HG02678 (cell line): ENCODE measurements around the gene PSMD11.
A peak's percentile ranks its signal among the peaks of the same experiment; 100 is the strongest.

Experiments
- ATAC-seq: cut with Tn5 transposase; IDR thresholded peaks from one replicate; pipeline ENCODE4 v1.9.1; 2021; ENCODE audit warnings: mild to moderate bottlenecking, moderate library complexity; ENCODE audit not compliant: unreplicated experiment

PSMD11 gene

DNA sequence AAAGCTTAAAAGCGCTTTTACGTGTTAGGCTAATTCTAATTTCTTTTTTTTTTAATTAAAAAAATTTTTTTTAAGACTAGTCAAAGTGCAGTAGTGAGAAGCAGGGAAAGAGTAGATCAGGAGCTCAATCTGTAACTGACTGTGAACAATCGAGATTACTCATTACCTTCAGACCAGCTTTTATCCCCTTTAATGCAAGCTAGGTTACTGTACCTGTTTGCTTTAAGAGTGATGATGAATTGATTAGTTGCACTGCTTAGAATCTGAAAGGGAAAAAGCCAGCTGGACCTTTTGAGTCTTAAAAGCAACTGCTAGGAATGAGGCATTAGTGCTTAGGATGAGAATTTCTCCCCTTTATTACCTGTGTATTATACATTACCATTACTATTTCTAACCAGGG, 19.0 kb downstream of the PSMD11 start:
- no peak for ATAC-seq

DNA sequence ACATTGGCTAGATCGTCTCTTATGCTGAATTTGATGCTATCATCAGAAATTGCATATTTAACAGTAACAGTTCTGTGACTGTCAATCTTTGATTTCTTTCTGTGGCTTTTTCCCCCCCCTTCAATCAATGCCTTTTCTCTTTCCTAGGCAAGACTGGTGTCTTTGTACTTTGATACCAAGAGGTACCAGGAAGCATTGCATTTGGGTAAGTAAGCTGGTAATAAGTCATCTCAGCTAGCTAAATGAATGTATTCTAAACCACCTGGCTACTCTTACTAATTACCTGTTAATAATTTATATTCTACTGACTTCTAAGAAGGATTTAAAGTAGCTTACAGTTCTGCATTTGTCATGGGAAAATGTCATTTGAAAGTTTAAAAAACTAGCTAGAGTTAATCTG, 20.1 kb downstream of the PSMD11 start:
- ATAC-seq: no peak

DNA sequence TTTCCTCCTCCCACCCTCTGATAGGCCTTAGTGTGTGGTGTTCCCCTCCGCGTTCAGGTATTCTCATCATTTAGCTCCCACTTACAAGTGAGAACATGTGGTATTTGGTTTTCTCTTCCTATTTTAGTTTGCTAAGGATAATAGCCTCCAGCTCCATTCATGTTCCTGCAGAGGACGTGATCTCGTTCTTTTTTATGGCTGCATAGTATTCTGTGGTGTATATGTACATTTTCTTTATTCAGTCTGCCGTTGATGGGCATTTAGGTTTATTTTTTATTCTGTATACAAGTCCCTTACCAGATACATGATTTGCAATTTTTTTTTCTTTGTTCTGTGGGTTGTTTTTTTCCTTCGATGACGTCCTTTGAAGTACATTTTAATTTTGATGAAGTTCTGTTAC, 23.6 kb downstream of the PSMD11 start:
- no peak for ATAC-seq

DNA sequence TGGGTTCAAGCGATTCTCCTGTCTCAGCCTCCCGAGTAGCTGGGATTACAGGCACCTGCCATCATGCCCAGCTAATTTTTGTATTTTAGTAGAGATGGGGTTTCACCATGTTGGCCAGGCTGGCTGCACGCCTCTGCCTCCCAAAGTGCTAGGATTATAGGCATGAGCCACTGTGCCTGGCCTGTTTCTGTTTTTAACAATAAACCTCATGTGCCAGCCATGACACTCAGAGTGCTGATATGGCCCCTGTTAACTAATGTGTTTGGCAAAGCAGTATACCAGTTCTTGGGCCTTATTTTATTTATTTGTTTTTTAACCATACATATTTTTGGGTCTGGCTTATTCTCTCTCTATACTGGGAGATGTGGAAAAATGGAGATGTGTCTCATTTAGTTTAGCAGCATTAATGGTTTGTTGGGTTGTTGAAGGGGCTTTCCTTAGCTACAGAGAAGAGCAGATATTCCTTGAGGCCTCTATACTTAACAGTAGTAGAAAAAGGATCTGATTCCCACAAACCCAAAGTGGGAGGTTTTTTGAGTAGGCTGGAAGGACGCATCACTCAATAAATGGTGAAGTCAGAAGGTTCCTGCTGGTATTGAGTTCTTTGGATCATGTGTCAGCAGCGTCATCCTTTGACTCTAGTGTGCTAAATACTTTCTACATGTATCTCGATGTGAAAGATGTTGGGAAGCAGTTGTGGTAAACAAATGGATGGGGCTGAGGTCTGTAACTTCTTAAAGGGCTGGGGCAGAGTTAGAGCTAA, 26.3 kb downstream of the PSMD11 start:
- ATAC-seq: no peak

DNA sequence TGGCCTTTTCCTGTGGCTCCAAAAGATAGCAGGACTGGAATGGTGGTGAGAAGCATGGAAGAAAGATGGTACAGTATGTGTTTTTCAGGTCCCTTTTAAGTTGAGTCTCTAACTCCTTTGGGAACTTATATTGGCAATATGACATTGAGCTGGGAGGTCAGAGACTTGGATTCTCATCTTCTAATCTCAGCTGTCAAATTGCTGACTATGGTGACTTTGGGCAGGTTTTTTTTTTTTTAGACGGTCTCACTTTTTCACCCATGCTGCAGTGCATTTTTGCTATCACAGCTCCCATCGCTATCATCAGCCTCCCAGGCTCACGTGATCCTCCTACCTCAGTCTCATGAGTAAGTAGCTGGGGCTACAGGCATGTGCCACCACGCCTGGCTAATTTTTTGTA, 27.3 kb downstream of the PSMD11 start:
- ATAC-seq: no peak

DNA sequence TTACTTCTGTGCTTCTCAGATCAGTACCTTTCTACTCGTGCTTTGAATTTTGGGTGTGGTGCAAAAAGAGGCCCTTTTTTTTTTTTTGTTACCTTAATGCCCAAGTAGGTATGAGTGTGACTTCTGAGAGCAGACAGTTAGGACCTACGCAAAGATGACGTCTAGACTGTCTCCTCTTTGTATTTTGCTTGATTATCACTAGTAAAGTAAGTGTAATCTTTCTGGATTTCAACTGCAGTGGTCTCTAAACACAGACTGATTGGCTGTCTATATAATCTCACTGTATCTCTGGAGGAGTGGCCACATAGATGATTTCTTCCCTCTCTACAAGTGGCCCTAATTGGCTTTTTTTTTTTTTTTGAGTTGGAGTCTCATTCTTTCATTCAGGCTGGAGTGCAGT, 30.9 kb downstream of the PSMD11 start:
- no peak for ATAC-seq

DNA sequence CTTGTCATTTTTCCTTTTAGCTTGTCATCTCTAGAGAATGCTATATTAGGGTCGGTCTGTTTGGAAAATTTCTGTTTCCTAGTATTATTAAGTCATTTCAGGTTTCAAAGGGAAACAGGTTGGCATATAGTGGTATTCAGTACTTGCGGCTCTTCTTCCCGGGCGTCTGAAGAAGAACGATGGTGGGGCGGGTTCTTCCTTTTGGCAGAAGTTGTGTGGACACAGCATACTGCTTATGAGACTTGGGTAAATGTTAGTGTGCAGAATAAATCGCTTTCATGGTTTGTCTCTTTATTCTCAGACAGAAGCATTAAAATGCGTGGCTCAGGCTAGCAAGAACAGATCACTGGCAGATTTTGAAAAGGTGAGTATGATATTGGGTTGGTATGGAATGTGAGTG, 32.9 kb downstream of the PSMD11 start:
- no peak for ATAC-seq

DNA sequence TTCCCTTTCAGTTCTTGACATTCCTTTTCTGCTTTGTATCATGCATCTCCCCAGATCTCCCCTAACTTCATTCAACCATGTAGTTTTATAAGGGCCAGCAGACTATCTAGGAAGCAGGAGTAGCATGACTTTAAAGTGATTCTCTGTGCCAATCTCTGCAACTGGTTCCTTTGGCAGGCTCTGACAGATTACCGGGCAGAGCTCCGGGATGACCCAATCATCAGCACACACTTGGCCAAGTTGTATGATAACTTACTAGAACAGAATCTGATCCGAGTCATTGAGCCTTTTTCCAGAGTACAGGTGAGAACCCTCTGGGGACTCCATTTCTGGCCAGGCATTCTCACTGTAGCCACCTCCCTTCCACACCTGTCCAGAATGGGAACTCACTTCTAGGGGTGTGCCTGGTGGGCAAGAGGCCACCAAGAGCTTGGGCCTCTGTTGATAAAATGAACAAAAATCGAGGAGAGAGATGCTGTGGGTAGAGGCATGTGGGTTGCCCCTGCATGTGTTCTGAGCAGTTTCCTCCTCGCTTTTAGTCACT, 34.8 kb downstream of the PSMD11 start:
- no peak for ATAC-seq

DNA sequence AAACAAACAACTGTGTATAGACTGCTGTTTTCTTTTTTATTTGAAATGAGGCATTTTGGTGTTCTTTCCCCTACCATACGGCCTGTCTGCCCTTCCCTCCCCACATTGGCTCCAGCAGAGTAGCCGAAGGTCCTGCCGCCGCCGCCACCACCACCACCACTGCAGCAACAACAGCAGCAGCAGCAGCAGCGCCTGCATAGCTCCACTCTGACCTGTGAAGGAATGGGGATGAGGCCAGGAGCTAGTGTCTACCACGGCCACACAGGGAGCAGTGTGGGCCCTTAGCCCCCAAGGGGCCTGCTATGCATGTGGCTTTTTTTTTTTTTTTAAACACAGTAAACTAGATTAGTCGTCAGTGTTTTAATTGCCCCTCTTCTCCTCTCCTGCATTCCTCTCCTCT, 36.9 kb downstream of the PSMD11 start:
- ATAC-seq: no peak

DNA sequence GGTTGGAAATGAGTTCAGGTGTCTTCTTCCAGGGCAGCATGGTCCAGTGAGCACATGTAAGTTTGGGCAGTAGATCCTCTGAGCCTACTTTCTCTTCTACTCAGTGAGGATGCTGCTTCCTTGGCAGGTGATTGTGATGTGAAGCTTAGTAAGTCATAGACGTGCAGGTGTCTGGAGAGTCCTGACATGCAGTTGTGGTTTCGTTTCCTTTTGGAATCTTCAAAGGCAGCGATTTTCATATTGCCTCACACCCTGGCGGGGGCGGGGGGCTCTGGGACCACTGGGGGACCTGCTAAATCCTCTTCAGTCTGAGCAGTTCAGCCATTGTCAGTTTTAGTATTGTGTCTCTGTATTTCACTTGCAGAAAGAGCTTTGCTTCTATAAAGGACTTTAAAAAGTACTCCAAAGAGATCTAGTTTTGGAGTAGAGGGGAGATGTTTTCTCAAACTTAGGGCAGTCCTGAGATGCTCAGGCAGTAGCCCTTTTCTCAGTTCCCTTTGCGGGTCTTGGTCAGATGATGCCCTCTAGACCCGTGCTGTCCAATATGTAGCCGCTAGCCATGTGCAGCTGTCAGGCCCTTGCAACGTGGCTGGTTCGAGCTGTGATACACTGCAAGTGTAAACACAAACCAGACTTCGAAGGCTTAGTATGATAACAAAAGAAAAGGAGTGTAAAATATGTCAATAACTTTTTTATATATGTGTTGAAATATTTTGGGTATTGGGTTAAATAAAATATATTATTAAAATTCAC, 38.4 kb downstream of the PSMD11 start:
- no peak for ATAC-seq

DNA sequence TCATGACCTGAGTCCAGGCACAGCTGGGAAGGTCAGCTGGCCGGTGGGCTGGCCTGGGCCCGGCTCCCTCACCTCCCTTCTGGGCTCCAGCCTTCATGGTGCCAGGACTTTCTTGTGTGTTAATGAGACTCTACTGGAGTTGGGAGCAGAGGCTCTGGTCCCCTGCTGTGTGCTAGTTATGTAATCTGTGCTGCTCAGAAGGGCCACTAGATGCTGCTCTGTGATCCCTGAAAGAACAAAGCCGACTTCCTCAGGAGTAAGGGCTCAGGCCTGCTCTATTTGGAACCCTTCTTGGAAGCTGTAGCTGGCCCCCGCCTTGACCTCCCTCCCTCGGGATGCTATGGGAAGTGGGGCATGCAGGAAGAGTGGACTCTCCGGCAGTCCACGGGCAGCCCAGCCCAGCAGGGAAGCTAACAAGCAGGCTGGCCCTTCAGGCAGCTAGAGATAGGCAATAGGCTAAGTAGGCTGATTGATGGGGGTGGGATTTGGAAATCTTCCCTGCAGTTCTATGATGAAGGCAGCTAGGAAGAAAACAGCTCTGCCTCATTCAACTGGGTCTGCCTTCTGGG, 39.2 kb downstream of the PSMD11 start:
- ATAC-seq: no peak

DNA sequence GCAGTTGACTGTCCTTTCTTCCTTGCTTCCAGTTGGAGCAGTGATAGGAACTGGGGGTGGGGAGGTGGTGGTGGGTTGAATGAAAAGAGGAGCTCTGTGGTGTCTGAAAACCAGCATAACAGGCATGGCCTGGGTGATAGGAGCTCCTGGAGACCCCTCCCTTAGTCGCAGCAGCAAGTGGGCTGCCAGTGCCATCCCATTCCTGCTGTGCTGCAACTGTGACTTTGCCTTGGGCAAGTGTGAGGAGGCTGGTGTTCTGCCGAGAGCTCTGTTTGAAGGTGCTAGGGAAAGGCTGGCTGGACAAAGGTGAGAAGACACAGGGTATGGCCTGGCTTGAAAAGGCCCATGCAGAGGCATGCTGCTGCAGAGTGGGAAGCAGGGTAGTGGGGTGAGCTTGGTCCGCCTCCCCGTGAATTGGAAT, 39.7 kb downstream of the PSMD11 start:
- no peak for ATAC-seq

DNA sequence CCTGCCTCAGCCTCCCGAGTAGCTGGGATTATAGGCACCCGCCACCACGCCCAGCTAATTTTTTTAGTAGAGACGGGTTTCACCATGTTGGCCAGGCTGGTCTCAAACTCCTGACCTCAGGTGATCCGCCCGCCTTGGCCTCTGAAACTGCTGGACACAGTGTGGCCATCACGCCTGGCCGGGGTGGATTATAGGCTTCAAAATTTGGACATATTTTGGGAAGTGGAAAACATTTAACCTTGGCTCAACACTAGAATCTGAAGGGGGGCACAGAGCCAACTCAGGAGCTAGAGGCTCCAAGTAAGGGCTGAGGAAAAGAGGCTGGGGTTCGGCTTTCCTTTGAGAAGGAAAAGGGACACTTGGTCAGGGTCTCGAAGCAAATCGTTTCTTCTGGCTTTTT, 40.3 kb downstream of the PSMD11 start:
- ATAC-seq: no peak

DNA sequence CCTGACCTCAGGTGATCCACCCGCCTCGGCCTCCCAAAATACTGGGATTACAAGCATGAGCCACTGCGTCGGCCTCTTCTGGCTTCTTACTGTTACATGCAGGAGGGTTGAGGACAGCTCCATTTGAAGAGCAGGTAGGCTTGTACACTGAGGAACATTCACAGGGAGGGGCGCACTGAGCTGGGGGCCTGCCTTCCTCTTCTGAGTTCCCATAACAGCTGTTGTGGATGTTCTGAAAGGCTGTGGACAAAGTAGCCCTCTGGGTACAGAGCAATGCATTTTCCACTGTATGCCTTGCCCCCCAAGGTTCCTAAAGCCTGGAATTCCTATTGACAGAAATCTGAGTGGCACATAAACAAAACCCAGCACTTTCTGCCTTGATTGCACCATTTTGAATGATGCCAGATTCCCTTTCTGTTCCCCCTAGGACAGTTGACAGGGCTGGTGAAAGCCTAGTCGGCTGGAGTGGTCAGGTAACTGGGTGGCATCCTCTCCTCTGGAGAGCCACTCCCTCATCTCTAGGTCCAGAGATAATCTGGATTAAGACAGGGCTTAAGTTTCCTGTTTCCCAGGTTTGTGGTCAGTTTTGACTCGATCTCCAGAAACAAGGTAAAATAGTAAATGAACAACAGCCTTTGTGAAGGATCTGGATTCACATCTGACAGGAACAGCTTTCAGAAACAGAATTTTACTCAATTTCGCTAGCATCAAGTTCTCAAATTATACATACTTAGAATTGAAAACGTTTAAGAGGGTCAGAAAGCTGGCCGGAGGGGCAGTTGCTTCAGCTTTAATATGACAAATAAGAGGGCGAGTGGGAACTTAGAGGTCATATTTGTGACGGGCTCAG, 41.2 kb downstream of the PSMD11 start:
- ATAC-seq: no peak

DNA sequence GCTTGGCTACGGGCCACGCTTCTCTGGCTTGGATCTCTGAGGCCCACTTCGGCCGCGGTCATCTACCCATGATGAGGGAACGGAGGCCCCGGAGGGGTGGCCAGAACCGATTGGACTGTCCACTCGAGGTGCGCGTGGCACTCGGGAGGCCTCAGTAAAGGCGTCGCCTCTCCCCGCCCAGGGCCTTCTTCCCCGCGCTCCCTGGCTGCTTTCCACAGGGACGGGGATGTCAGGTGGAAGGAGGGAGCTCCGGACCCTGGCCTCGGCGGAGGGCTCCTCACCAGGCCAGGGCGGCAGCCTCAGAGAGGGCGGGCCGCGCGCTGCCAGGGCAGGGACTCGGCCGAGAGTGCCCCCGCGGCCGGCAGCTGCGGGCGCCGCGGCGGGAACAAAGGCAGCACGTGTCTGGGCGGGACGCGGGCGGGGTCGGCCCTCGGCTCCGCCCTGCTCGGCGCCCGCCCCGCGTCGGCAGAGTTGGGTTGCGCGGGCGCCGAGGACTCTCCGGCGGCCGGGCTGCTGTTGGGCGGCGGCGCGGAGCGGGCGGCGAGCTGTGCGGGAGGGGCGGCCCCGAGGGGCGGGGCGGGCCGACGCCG, 41.9 kb downstream of the PSMD11 start:
- peak; percentile 54 for ATAC-seq

DNA sequence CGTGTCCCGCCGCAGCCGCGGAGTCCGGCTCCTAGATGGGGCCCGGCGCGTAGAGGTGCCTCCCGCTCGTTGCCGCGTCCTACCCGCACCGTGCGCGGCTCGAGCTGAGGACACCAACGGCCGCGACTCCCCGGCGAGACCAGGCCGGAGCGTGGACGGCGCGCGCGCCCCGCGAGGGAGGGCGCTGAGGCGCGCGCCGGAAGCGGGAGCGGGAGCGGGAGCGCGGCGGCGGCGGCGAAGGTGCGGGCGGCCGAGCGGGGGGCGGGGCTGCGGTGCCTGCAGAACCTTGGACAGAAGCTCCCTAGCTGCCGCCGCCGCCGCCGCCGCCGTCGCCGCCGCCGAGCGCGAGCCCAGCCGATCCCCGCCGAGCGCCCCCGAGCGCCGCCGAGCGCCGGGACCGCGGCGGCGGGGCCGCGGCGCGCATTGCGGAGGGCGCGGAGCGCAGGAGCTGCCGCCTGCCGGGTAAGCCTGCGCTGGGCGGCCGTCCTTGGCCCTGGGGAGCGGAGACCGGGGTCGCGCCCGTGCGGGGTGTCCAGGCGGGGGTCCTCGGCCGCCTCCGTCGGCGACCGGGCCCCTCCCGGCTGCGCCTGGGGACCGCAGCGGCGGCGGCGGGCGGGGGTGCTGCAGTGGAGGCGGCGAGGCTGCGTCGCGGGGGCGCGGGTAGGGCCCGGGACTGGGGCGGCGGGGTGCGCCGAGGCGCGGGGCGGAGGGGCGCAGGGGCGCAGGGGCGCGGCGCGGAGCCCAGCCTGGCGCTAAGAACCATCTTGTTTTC, 42.6 kb downstream of the PSMD11 start, which contains the start of gene CDK5R1:
TSS of gene CDK5R1 (plus strand) at position 293 of the 772 bp plus-strand sequence. CDS start 628 bp downstream, outside the sequence.
- ATAC-seq: peak; percentile 49

DNA sequence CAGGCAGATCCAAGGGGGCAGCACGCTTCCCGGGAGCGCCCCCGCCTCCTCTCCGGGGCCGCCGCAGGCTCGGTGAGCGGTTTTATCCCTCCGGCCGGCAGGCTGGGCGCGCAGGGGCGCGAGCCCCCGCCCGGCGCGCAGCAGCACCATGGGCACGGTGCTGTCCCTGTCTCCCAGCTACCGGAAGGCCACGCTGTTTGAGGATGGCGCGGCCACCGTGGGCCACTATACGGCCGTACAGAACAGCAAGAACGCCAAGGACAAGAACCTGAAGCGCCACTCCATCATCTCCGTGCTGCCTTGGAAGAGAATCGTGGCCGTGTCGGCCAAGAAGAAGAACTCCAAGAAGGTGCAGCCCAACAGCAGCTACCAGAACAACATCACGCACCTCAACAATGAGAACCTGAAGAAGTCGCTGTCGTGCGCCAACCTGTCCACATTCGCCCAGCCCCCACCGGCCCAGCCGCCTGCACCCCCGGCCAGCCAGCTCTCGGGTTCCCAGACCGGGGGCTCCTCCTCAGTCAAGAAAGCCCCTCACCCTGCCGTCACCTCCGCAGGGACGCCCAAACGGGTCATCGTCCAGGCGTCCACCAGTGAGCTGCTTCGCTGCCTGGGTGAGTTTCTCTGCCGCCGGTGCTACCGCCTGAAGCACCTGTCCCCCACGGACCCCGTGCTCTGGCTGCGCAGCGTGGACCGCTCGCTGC, 43.3 kb downstream of the PSMD11 start:
- no peak for ATAC-seq

DNA sequence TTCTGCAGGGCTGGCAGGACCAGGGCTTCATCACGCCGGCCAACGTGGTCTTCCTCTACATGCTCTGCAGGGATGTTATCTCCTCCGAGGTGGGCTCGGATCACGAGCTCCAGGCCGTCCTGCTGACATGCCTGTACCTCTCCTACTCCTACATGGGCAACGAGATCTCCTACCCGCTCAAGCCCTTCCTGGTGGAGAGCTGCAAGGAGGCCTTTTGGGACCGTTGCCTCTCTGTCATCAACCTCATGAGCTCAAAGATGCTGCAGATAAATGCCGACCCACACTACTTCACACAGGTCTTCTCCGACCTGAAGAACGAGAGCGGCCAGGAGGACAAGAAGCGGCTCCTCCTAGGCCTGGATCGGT, 43.9 kb downstream of the PSMD11 start:
- ATAC-seq: no peak

DNA sequence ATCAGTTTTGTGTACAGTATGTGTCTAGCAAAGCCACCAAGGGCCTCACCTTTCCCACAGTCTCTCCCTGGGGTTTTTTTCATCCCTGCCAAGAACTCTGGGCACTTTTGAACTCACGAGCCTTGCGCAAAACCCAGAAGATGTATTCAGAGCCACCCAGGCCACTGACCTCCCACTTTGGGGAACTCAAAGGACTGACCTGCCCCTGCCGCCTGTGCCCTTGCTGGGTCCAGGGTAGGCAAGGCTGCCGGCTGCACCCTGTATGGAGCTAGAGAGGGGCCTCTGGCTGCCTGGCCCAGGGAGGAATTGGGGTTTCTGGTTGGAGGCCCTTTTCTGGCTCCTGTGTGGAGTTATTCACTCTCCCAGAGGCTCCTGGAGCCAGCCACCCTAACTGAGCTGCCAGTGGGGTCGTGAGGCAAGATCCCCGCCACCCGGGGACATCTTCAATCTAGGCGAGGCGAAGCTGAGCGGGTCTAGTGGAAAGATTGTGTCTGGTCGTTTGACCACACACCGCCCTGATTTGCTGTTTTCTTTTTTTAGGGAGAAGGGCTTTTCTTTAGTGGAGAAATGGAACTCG, 44.4 kb downstream of the PSMD11 start:
- no peak for ATAC-seq
